IPS-18c (cell line): ENCODE results near the gene PLXNA4.

Experiments
- H3K4me3 ChIP-seq: 2 replicates; pipeline ENCODE4 v1.7.0; 2013; ENCODE audit warnings: low read depth, mild to moderate bottlenecking, low read length, moderate library complexity; ENCODE audit not compliant: insufficient read depth
- H3K9me3 ChIP-seq: one replicate; pipeline ENCODE4 v1.6.1; 2013; ENCODE audit warnings: mild to moderate bottlenecking, low read length, moderate library complexity; ENCODE audit not compliant: control insufficient read depth, insufficient read depth

Gene PLXNA4

DNA sequence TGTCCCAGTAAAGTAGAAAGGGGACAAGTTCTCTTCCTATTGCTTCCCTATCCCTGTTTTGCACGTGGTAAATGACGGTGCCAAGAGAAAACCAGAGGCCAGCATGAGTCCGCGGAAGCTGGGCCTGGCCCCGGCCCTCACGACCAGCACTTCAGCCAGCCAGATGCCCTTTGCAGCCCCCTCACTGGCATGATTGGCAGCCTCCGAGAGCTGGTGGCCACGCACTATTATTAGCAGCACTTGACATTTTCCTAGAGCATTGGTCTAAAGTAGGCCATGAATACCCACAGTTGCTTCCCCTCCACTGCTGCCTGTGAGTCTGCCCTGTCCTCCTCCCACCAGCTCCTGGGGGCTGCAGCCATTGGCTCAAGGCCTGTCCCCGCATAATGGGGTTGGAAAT, 369.1 kb downstream of the PLXNA4 start:
- Histone ChIP-seq H3K9me3 (no peaks in the 10 kb centered on the region), H3K4me3 (no peak overlapping the region)

DNA sequence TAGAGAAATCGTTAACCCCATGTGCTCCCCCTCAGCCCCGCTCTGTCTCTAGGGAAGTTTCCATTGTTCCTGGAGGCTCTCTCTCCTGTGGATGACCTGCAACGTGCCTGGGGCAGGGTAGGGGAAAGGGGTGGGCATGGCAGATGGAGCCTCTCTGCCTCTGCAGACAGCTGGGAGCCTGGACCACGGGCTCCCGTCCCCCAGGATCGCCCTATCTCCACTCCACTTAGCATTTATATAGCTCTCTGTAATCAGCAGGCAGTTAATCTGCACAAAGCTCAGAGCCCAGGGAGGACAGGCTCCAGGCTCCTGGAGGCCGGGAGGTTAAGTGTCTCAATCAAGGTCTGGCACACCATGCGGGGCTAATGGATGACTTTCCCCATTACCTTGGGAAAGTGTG, 369.7 kb downstream of the PLXNA4 start:
- H3K4me3 ChIP-seq: no peak overlapping the region
- H3K9me3 ChIP-seq: no peaks in the 10 kb centered on the region

DNA sequence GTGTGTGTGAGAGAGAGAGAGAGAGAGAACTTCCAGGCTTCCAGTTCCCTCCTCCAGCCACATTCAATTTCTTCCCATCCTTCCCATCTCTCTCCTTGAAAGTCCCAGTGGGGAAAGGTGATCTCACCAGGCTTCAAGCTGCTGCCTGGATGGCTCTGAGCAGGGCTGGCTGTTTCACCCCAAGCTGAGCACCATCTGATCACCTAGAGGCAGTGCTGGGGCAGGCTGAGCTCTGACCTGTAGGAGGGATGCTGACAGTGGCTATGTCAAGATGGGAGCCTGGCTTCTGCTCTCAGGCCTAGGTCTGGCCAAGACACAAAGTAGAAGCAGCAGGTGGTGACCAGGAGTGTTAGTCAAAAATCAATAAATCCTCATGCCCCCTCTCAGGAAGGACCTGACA, 370.8 kb downstream of the PLXNA4 start:
- H3K4me3 ChIP-seq: no peak overlapping the region

DNA sequence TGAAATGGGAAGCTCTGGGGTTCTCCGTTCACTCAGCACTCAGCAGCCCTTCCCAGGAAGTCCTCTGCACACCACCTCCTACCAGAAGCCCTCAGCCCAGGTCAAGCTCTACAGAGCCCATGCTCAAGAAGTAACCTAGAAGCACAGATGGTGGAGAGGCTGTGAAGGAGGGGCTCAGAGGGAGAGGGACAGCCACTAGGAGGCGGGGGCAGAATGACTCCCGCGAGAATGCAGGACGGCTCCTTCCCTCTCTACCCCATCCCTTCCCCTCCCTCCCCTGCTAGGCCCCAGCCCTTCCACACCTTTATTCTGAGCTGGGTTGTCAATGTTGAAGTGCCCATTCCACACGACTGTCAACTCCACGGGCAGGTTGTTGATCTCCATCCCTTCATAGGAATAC, 373.2 kb downstream of the PLXNA4 start:
- no peaks in the 10 kb centered on the region for H3K9me3 ChIP-seq
- no peak overlapping the region for H3K4me3 ChIP-seq

More for the DNA sequence above, 370.8 kb downstream of the PLXNA4 start:
- H3K9me3 ChIP-seq: no peaks in the 10 kb centered on the region

DNA sequence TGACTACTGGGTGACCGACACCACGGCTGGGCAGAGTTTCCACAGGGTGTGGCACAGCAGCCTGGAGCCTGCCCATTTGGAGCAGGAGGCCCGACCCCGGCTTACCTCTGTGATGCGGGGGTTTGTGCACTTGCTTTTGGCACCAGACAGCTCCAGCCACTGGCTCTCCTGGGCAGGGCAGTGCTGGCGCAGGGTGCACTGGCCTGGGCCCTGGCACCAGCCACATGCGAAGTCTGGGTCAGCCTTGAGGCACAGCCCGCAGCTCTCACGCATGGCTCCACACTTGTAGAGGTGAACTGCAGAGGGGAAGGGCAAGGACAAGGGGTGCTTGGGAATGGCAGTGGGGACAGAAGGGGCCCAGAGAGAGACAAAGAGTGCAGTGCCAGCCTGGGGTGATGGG, 373.7 kb downstream of the PLXNA4 start:
- H3K9me3 ChIP-seq: no peaks in the 10 kb centered on the region
- H3K4me3 ChIP-seq: no peak overlapping the region

DNA sequence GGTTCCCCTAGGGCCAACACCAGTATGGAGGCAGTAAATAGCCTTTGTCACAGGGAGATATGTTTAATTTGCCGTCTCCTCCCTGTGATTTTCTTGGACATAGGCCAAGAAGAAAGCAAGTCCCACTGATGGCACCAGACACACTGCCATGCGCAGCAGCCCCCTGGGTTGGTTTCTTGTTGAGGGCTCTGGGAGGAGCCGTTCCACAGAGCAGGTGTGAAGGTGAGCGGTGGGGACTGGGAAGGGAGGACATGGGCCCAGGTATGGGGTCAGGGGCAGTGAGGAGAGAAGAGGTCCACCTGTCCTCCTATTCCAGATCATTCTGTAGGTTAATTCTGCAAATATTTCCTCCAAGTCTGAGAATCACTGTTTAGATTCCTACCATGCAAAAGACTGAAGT, 376.1 kb downstream of the PLXNA4 start:
- no peaks in the 10 kb centered on the region for H3K9me3 ChIP-seq

DNA sequence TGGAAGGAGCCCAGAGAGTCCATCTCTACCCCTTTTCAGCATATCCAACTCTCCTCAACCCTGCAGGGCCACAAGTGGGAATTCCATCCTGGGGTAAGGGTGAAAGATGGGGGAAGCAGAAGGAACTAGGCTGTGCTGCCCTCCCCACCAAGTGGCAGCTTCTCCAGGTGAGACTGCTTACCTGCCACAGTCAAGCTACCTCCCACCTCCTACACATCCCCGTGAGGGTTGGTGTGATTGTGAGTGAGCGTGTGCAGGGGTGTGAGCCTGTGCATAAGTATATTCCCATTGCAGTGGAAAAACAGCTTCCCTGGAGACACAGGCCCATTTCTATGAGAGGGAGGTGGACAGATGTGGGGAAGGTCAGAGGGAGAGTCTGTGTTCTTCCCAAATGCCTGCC, 376.6 kb downstream of the PLXNA4 start:
- Histone ChIP-seq H3K9me3 (no peaks in the 10 kb centered on the region), H3K4me3 (no peak overlapping the region)

More for the DNA sequence above, 376.1 kb downstream of the PLXNA4 start:
- no peak overlapping the region for H3K4me3 ChIP-seq

DNA sequence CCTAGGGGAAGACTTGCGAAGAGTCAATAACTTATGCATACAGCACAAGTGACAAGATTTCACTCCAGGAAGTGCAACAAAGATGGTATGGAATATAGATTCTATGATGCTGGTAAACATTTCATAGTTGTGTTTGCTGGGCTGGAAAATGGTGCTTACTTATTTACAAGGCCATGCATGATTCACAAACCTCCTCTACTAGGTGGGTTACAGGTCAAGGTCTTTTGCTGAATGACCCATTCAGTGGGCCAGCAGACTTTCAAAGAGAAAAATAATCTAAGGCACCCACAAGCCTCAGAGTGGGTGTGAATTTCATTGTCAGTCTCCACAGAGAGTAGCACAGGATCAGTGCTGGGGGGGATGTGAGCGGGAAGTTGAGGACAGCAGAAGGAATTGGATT, 378.5 kb downstream of the PLXNA4 start:
- Histone ChIP-seq H3K9me3 (no peaks in the 10 kb centered on the region), H3K4me3 (no peak overlapping the region)

DNA sequence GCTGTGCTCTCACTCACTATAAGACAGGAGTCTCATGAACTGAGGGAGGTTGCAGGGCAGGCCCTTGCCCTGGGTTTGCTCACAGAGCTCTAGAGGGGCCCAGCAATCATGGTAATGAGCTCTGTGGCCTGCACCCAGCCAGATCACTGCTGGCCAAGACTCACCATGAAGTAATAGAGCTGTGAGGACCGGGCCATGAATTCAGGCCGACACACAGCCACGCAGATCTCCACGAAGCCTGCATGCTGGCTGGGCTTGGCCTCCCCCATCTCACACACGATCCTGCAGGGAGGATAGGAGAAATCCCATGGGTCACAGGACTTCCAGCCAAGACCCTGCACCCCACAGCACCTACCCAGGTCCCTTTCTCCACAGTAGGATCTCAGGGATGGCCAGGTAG, 382.4 kb downstream of the PLXNA4 start:
- no peak overlapping the region for H3K4me3 ChIP-seq
- H3K9me3 ChIP-seq: no peaks in the 10 kb centered on the region

DNA sequence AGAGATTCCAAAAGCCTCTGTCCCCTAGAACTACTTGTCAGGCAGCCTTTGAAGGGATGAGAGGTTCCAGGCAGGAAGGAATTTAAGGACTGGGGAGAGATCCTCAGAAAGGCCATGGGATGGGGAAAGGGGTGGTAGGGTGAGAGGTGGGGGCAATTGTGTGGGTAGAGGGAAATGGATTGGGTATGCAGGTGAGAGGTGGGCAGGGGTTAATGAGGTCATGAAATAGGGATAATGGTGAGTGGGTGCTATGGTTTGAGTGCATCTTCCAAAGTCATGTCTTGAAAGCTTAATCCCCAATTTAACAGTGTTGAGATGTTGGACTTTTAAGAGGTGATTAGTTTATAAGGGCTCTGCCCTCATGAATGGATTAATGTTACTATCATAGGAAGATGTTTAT, 383.5 kb downstream of the PLXNA4 start:
- Histone ChIP-seq H3K4me3 (no peak overlapping the region), H3K9me3 (no peaks in the 10 kb centered on the region)

DNA sequence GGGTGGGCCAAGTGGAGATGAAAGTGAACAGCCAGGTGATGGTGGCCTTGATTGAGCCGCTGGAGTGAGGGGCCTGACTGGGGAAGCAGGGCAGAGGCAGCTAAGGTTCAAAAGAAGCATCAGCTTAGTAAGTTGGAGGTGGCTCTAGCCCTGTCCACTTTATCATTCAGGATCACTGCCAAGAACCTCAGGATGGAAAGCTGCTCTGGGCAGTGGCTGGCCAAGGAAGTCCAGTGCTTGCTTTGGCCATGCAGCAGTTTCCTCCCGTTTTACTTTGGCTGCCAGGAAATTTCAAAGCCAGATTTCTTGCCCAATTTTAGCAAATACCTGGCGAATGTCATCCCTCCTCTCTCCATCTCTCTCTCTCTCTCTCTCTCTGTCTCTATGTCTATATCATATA, 384.9 kb downstream of the PLXNA4 start:
- Histone ChIP-seq H3K9me3 (no peaks in the 10 kb centered on the region), H3K4me3 (no peak overlapping the region)

DNA sequence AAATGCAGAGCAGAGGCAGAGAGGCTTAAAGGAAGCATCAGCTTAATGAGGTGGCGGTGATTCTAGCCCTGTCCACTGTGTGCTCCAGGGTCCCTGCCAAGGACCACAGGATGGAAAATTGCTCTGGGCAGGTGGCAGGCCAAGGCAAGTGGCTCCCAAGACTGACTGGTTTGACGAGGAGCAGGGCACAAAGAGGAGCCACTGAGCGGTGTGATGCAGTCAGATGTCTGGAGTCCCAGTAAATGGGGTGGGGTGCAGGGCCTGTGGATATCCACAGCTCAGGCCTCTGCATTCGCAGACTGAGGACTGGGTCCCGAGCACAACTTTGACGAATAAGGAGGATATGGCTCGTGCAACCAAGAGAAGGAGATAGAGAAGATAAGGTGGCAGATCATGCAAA, 385.6 kb downstream of the PLXNA4 start:
- H3K9me3 ChIP-seq: no peaks in the 10 kb centered on the region

DNA sequence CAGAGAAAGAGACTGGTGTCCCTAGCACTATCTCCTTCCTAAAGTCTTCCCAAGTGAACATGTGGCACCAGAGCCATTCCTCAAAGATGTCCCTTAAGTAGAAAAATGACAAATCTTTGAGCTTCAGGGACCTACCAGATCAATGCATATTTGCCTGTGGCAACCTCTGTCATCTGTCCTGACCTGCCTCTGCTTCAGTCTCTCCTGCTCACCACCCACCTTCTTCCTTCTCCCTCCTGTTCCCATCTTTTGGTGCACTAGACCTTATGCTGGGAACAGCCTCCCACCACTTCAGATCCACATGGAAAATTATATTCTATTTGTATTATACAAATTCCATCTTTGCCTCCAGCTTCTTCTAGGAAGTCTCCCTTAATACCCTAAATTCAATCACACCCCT, 386.4 kb downstream of the PLXNA4 start:
- Histone ChIP-seq H3K9me3 (no peaks in the 10 kb centered on the region), H3K4me3 (no peak overlapping the region)

More for the DNA sequence above, 385.6 kb downstream of the PLXNA4 start:
- no peak overlapping the region for H3K4me3 ChIP-seq

DNA sequence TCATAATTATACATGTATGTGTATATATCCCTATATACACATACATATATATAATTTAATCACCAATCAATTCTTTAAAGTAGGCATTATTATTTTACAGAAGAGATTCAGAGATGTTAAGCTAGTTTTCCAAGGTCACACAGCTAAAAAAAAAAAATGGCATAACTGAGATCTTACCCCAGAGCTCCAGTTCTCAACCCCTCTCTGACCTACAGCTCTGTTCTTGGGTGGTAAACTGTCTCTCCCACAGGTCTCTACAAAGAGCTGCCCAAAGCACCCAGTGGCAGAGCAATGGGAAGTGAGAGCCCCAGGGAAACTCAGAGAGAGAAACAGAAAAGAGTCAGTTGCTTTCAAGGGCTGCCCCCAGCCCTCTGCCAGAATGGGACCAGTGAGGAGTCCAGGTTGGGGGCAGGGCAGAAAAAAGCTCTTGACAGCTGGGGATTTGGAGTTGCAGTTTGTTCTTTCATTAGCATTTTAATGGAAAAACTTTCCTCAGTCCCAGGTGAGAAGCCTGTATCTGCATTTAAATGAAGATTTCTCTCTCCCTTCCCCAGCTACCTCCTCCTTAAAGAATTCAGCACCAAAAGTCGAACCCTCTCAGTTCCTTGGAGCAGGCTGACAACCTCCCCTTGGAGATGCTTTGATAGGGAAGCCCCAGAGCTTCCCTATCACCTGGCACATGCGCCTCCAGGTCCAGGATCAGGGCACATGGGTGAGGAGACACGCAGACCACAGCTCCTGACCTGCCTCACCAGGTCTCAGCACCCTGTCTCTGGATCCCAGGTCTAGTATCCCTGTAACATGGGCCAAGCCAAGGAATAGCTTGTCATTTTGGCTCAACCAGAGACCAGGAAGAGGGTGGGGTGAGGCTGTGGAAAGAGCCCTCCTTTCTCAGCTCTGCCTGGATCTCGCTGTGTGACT, 388.1 kb downstream of the PLXNA4 start:
- no peak overlapping the region for H3K4me3 ChIP-seq
- no peaks in the 10 kb centered on the region for H3K9me3 ChIP-seq

DNA sequence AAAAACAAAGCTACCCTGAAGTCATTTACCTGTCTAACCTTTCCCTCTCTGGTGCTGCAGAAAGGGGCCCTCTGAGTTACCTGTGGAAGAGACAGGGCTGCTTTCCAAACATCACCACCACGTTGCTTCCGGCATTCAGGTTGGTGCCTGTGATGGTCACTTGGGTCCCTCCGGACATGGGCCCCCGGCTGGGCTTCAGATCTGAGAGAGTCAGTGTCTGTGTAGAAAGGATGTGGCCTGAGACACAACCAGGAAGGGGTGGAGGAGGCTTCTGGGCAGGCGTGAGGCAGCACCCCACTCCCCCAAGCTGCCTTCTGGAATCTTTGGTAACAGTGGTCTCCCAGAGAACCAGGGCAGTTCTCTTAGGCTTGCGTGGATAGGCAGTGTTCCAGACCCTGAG, 388.9 kb downstream of the PLXNA4 start:
- Histone ChIP-seq H3K9me3 (no peaks in the 10 kb centered on the region), H3K4me3 (no peak overlapping the region)

DNA sequence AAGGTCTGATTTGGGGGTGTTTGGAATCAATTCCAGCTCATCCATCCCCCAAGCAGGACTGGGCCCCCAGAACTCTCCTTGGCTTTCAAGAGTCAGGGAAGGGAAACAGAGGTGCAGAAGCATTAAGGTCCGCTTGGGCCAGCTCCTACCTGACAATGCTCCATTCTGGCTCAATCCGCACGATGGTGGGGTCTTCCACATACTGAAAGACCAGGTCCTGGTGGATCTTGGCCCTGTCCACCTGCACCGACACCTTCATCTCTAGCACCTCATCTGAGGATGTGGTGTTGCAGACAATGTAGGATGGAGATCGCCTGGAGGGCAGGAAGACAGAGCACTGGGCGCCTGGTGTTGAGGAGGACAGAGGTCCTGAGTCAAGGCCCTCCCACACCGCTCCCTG, 391.1 kb downstream of the PLXNA4 start:
- H3K4me3 ChIP-seq: no peak overlapping the region
- H3K9me3 ChIP-seq: no peaks in the 10 kb centered on the region

DNA sequence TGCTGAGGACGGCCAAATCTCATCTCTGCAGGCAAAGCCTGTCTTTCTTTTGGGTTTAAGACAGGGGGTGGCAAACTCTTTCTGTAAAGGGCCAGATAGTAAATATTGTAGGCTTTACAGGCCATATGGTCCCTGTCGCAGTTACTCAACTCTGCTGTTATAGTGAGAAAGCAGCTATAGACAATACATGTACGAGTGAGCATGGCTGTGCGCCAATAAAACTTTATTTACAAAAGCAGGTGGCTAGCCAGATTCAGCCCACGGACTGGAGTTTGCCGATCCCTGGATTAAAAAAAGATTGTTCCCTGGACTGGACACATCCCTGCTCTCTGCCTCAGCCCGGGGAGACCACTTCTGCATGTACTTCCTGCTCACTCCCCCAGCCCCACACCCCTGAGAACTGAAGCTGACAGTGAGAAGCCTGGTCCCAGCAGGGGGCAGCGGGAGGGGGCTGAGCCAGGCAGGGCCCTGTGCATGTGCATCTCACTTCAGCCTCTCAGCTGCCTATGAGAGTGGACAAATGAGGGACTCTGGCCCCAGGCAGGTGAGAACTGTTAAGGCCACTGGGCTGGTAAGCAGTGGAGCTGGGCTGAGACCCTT, 392.4 kb downstream of the PLXNA4 start:
- Histone ChIP-seq H3K9me3 (no peaks in the 10 kb centered on the region), H3K4me3 (no peak overlapping the region)

DNA sequence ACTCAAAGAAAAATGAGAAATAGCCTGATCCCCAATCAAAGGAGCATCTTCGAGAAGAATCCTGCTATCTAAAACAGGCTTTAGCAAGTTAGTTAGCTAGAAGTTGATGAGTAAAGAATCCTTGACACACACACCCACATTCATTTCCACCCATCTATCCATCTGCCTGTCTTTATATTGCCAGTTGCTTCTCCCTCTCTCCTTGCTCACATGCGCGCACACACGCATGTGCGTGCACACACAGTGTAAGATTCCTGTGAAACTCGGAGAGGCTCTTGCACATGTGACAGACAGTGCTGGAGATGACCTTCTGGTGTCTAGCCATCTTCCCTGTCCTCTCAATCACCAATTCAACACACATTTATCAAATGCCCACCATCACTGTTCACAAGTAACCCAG, 393.3 kb downstream of the PLXNA4 start:
- Histone ChIP-seq H3K9me3 (no peaks in the 10 kb centered on the region), H3K4me3 (no peak overlapping the region)
